Large intestine (tissue), 3 donors: Measurements from ENCODE around the gene IFT80. TPM values are rescaled to one million over a fixed set of nuclear protein-coding genes. Genes with fewer than 3 reads are reported as not detected.
A peak's percentile ranks its signal among the peaks of the same experiment; 100 is the strongest.

Experiments used
- DNase-seq, 2 donors: peaks; one replicate each; pipeline versions ENCODE4 v3.0.0 to v3.0.0-alpha.2; 2013
- H3K27ac ChIP-seq: one replicate; pipeline ENCODE4 v1.5.1; 2013; ENCODE audit warnings: low read length
- H3K27me3 ChIP-seq: 2 replicates; pipeline ENCODE4 v1.6.1; 2013; ENCODE audit warnings: low read length; ENCODE audit not compliant: control insufficient read depth, insufficient read depth
- H3K36me3 ChIP-seq: 2 replicates; pipeline ENCODE4 v1.6.1; 2013; ENCODE audit warnings: low read length; ENCODE audit not compliant: control insufficient read depth, insufficient read depth
- H3K4me1 ChIP-seq: one replicate; pipeline ENCODE4 v1.6.1; 2013; ENCODE audit warnings: low read length; ENCODE audit not compliant: control insufficient read depth, insufficient read depth
- H3K4me3 ChIP-seq: one replicate; pipeline ENCODE4 v1.5.1; 2013; ENCODE audit warnings: low read length
- H3K9me3 ChIP-seq: one replicate; pipeline ENCODE4 v1.6.1; 2013; ENCODE audit warnings: mild to moderate bottlenecking, low read depth, low read length, moderate library complexity; ENCODE audit not compliant: control insufficient read depth
- WGBS: methylation state at CpG from one replicate; pipeline ENCODE4 v1.1.5; 2013; ENCODE audit warnings: low lambda C conversion rate; ENCODE audit not compliant: insufficient coverage; 5-methylcytosine and 5-hydroxymethylcytosine counted together
- polyA plus RNA-seq: library from polyadenylated mRNA; unstranded; fragments of 120-200 nt; gene quantifications from one replicate; pipeline ENCODE4 v1.2.1, GENCODE V29; 2013

The IFT80 gene
- polyA plus RNA-seq, 1 donor = 30.7 TPM

- no peak for DNase-seq
- Histone ChIP-seq H3K9me3 (no peaks in the 10 kb centered on the region), H3K27ac (no peak overlapping the region), H3K4me1 (no peaks in the 10 kb centered on the region), H3K4me3 (no peak overlapping the region), H3K36me3 (peaks cover 38% of the 10 kb centered on the region), H3K27me3 (no peaks in the 10 kb centered on the region)
- WGBS = no CpG with 5 or more reads among the region's 2 CpGs
Observed at GRCh38 chr3:160434071-160434470, 35.0 kb upstream of the IFT80 start.

GRCh38 chr3:160427832-160428424 is 28.9 kb upstream of the IFT80 start:
- Histone ChIP-seq H3K27ac (no peak overlapping the region), H3K4me3 (no peak overlapping the region), H3K36me3 (peaks cover 53% of the 10 kb centered on the region), H3K4me1 (no peaks in the 10 kb centered on the region), H3K9me3 (no peaks in the 10 kb centered on the region), H3K27me3 (no peaks in the 10 kb centered on the region)
- WGBS = 92% methylated on average over 2 of the region's 11 CpGs
- DNase-seq = no peak

GRCh38 chr3:160417311-160417710 is 18.3 kb upstream of the IFT80 start:
- H3K27ac ChIP-seq = no peak overlapping the region
- H3K4me1 ChIP-seq = no peaks in the 10 kb centered on the region
- H3K36me3 ChIP-seq = peaks cover 44% of the 10 kb centered on the region
- no peak overlapping the region for H3K4me3 ChIP-seq
- WGBS = no CpG with 5 or more reads among the region's 3 CpGs
- no peak for DNase-seq
- no peaks in the 10 kb centered on the region for H3K27me3 ChIP-seq
- no peaks in the 10 kb centered on the region for H3K9me3 ChIP-seq

GRCh38 chr3:160413613-160414248 is 14.7 kb upstream of the IFT80 start:
- Histone ChIP-seq H3K4me1 (no peaks in the 10 kb centered on the region), H3K9me3 (no peaks in the 10 kb centered on the region), H3K36me3 (peaks cover 27% of the 10 kb centered on the region), H3K27me3 (no peaks in the 10 kb centered on the region), H3K27ac (no peak overlapping the region), H3K4me3 (no peak overlapping the region)
- no CpG with 5 or more reads among the region's 3 CpGs for WGBS
- peak; percentile 50 to 59 for DNase-seq

- no peak for DNase-seq
- Histone ChIP-seq H3K27me3 (no peaks in the 10 kb centered on the region), H3K4me1 (no peaks in the 10 kb centered on the region), H3K27ac (no peak overlapping the region), H3K4me3 (no peak overlapping the region), H3K36me3 (peaks cover 24% of the 10 kb centered on the region), H3K9me3 (no peaks in the 10 kb centered on the region)
- no CpG with 5 or more reads among the region's 1 CpG for WGBS
Observed at GRCh38 chr3:160412477-160412876, 13.5 kb upstream of the IFT80 start.

GRCh38 chr3:160409812-160410610 is 11.0 kb upstream of the IFT80 start:
- H3K9me3 ChIP-seq = no peaks in the 10 kb centered on the region
- peaks cover 20% of the 10 kb centered on the region for H3K36me3 ChIP-seq
- no peak overlapping the region for H3K27ac ChIP-seq
- H3K27me3 ChIP-seq = no peaks in the 10 kb centered on the region
- no peaks in the 10 kb centered on the region for H3K4me1 ChIP-seq
- H3K4me3 ChIP-seq = no peak overlapping the region
- no peak for DNase-seq
- WGBS = 92% methylated on average over 6 of the region's 10 CpGs

GRCh38 chr3:160403796-160404470 is 4.9 kb upstream of the IFT80 start:
- peaks cover 6% of the 10 kb centered on the region for H3K36me3 ChIP-seq
- no peaks in the 10 kb centered on the region for H3K9me3 ChIP-seq
- 63% methylated on average over 3 of the region's 7 CpGs for WGBS
- H3K27ac ChIP-seq = no peak overlapping the region
- DNase-seq = peak in 1 of 2 donors; percentile 51
- no peaks in the 10 kb centered on the region for H3K27me3 ChIP-seq
- H3K4me1 ChIP-seq = no peaks in the 10 kb centered on the region
- H3K4me3 ChIP-seq = no peak overlapping the region

- Histone ChIP-seq H3K27ac (no peak overlapping the region), H3K36me3 (peaks cover 6% of the 10 kb centered on the region), H3K27me3 (no peaks in the 10 kb centered on the region), H3K4me1 (no peaks in the 10 kb centered on the region), H3K9me3 (no peaks in the 10 kb centered on the region), H3K4me3 (no peak overlapping the region)
- DNase-seq = peak in 1 of 2 donors; percentile 43
- 75% methylated on average over 1 of the region's 2 CpGs for whole genome bisulfite sequencing
Observed at GRCh38 chr3:160403028-160403545, 4.1 kb upstream of the IFT80 start.

- Histone ChIP-seq H3K9me3 (no peaks in the 10 kb centered on the region), H3K27me3 (no peaks in the 10 kb centered on the region), H3K4me1 (no peaks in the 10 kb centered on the region), H3K27ac (peak overlapping the region; percentile 43), H3K36me3 (peaks cover 3% of the 10 kb centered on the region), H3K4me3 (peak overlapping the region; percentile 74)
- peak in 1 of 2 donors; percentile 48 for DNase-seq
- WGBS = 9% methylated on average over 7 of the region's 11 CpGs
Observed at GRCh38 chr3:160402221-160403027, 3.4 kb upstream of the IFT80 start.
